Liver (tissue), 3 donors: ENCODE measurements around the gene UBTD1.

Experiments used
- REST ChIP-seq: IDR thresholded peaks from 2 replicates; pipeline ENCODE4 v1.6.1; 2016; ENCODE audit warnings: antibody characterized with exemption, mild to moderate bottlenecking
- TAF1 ChIP-seq: conservative IDR thresholded peaks from 2 replicates; pipeline ENCODE4 v1.6.1; 2016; ENCODE audit warnings: antibody characterized with exemption, mild to moderate bottlenecking
- YY1 ChIP-seq: IDR thresholded peaks from 2 replicates; pipeline ENCODE4 v1.6.1; 2016; ENCODE audit warnings: antibody characterized with exemption, mild to moderate bottlenecking
- ZBTB33 ChIP-seq: IDR thresholded peaks from 2 replicates; pipeline ENCODE4 v1.6.1; 2016; ENCODE audit warnings: antibody characterized with exemption
- TF ChIP-seq, protein P1 (sequence below): fragments of 150-350 bp; IDR thresholded peaks from 2 replicates; pipeline ENCODE4 v1.5.1; 2017; ENCODE audit warnings: improper control_type of control experiment, low read depth, low read length; ENCODE audit not compliant: missing input control
- TF ChIP-seq, protein P2 (sequence below): IDR thresholded peaks from 2 replicates; pipeline ENCODE4 v1.6.1; 2016; ENCODE audit warnings: antibody characterized with exemption
- donor health status: healthy.
- donor health status: healthy.

- TF ChIP-seq YY1 (no peak), REST (no peak), ZBTB33 (no peak), TAF1 (no peak)
- TF ChIP-seq, protein P1, sequence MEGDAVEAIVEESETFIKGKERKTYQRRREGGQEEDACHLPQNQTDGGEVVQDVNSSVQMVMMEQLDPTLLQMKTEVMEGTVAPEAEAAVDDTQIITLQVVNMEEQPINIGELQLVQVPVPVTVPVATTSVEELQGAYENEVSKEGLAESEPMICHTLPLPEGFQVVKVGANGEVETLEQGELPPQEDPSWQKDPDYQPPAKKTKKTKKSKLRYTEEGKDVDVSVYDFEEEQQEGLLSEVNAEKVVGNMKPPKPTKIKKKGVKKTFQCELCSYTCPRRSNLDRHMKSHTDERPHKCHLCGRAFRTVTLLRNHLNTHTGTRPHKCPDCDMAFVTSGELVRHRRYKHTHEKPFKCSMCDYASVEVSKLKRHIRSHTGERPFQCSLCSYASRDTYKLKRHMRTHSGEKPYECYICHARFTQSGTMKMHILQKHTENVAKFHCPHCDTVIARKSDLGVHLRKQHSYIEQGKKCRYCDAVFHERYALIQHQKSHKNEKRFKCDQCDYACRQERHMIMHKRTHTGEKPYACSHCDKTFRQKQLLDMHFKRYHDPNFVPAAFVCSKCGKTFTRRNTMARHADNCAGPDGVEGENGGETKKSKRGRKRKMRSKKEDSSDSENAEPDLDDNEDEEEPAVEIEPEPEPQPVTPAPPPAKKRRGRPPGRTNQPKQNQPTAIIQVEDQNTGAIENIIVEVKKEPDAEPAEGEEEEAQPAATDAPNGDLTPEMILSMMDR: no peak
- TF ChIP-seq, protein P2, sequence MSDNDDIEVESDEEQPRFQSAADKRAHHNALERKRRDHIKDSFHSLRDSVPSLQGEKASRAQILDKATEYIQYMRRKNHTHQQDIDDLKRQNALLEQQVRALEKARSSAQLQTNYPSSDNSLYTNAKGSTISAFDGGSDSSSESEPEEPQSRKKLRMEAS: no peak
Observed at GRCh38 chr10:97498841-97499560, at the start of gene UBTD1.
